Coronary artery (tissue), 2 donors: ENCODE results near the gene TAPT1.

Source experiments
- DNase-seq: peaks from one replicate; pipeline ENCODE4 v3.0.0-alpha.2; 2017; ENCODE audit warnings: low spot score
- H3K27ac ChIP-seq, 2 donors: fragments of 200-600 bp; sonication (generic); one replicate each; pipeline ENCODE4 v1.5.1; 2016 to 2019
- H3K4me3 ChIP-seq: fragments of 200-600 bp; sonication (generic); 2 replicates; pipeline ENCODE4 v1.5.1; 2016; ENCODE audit warnings: mild to moderate bottlenecking, moderate library complexity
- TF ChIP-seq, protein P1 (sequence below): fragments of 200-600 bp; sonication (generic); IDR thresholded peaks from one replicate; pipeline ENCODE4 v1.5.1; 2019; ENCODE audit warnings: antibody characterized with exemption

The TAPT1 gene

GRCh38 chr4:16116019-16116418 is 110.3 kb downstream of the TAPT1 start:
- TF ChIP-seq, protein P1, sequence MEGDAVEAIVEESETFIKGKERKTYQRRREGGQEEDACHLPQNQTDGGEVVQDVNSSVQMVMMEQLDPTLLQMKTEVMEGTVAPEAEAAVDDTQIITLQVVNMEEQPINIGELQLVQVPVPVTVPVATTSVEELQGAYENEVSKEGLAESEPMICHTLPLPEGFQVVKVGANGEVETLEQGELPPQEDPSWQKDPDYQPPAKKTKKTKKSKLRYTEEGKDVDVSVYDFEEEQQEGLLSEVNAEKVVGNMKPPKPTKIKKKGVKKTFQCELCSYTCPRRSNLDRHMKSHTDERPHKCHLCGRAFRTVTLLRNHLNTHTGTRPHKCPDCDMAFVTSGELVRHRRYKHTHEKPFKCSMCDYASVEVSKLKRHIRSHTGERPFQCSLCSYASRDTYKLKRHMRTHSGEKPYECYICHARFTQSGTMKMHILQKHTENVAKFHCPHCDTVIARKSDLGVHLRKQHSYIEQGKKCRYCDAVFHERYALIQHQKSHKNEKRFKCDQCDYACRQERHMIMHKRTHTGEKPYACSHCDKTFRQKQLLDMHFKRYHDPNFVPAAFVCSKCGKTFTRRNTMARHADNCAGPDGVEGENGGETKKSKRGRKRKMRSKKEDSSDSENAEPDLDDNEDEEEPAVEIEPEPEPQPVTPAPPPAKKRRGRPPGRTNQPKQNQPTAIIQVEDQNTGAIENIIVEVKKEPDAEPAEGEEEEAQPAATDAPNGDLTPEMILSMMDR = no peak
- Histone ChIP-seq H3K4me3 (no peak overlapping the region), H3K27ac (no peak overlapping the region)
- no peak for DNase-seq

DNA sequence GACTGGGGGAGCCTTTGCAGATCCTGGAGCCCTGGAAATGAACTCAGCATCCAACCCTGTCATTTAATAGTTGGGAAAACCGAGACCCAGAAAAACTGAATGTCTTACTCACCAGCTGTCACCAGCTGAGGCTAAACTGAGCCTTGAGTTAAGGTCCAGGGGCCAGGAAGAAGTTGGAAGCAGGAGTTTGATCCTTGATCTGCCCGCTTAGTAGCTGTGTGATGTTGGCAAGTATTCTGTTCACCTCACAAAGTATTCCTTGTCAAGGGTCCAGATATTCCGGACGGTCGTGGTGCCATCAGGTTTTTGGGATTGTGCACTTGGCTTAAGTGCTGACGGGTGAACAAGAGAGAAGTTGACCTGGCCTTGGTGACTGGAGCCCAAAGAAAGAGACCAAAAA is 111.7 kb downstream of the TAPT1 start:
- H3K4me3 ChIP-seq = no peak overlapping the region
- H3K27ac ChIP-seq = no peak overlapping the region
- TF ChIP-seq, protein P1 = no peak
- no peak for DNase-seq

- Histone ChIP-seq H3K4me3 (no peak overlapping the region), H3K27ac (no peak overlapping the region)
- DNase-seq = no peak
- TF ChIP-seq, protein P1 = no peak
These were observed 112.5 kb downstream of the TAPT1 start for GRCh38 chr4:16113741-16114140.

DNA sequence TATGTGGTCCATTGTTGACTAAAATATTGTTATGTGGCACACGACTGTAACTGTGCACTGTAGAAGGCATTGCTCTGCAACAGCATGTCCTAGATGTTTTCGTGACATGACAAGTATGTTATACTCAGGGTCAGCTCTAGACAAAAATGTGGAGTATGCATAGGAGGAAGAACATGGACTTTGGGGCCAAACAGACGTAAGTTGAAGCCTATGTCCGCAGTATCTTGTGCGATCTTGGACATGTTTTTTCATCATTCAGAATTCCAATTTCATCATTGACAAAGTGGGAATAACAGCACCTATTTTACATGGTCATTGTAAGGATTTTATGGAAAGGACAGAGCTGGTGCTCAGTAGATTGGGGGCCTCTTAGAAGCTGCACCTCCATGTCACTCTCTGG is 114.7 kb downstream of the TAPT1 start:
- Histone ChIP-seq H3K4me3 (no peak overlapping the region), H3K27ac (no peak overlapping the region)
- TF ChIP-seq, protein P1 = no peak
- no peak for DNase-seq

DNA sequence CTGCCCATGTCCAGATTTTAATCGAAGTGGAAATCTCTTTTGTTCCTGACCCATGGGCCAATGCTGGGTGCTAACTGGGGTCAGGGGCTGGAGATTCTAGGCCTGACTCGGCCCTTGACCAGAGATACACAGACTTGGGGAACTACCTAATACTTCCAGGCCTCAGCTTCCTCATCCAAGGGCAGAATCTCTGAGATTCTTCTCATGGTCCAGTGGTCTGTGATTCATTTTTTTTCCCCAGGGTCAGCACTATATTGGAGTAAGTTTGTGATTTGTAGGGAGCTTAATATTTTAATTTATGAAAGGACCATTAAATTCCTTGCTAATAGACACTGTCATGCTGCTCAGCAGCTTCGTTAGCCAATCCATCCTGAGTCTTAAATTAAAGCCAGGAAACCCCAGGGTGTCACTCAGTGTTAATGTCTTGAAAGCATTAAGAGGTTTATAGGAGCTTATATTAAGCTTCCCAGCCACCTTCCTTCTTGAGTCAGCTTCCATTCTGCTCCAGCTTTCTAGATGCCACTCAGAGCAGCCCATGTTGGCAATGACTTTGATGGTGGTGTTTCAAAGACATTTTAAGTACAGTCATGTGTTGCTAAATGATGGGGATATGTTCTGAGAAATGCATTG is 115.5 kb downstream of the TAPT1 start:
- no peak for DNase-seq
- TF ChIP-seq, protein P1 = no peak
- Histone ChIP-seq H3K4me3 (no peak overlapping the region), H3K27ac (no peak overlapping the region)
